Measurements from ENCODE around the gene XG.

The XG gene

GRCh38 chrX:2709556-2709955 lies 42.3 kb upstream of the XG start:
- TF ChIP-seq CTCF (IDR thresholded peaks at IDR 0.05) = no peak
- no peaks in the 10 kb centered on the region for H3K9me3 Mint-ChIP-seq
- H3K27me3 Mint-ChIP-seq (ENCODE audit: low read depth, poor library complexity) = peaks cover 3% of the 10 kb centered on the region
- no peak overlapping the region for H3K27ac Mint-ChIP-seq
- no peak overlapping the region for H3K4me3 Mint-ChIP-seq
- no peak for DNase-seq
- H3K36me3 Mint-ChIP-seq (ENCODE audit: low read depth) = peaks cover 7% of the 10 kb centered on the region
- H3K4me1 Mint-ChIP-seq = peaks cover 51% of the 10 kb centered on the region

- Mint-ChIP-seq H3K27ac (peak overlapping the region; percentile 69), H3K36me3 (ENCODE audit: low read depth) (peaks cover 4% of the 10 kb centered on the region), H3K9me3 (no peaks in the 10 kb centered on the region), H3K4me3 (no peak overlapping the region), H3K4me1 (peaks cover 48% of the 10 kb centered on the region), H3K27me3 (ENCODE audit: low read depth, poor library complexity) (peaks cover 3% of the 10 kb centered on the region)
- no peak for TF ChIP-seq CTCF (IDR thresholded peaks at IDR 0.05)
- no peak for DNase-seq
Observed at GRCh38 chrX:2710041-2710840, 41.6 kb upstream of the XG start.

- no peak for TF ChIP-seq CTCF (IDR thresholded peaks at IDR 0.05)
- no peak for DNase-seq
- Mint-ChIP-seq H3K27ac (no peak overlapping the region), H3K27me3 (ENCODE audit: low read depth, poor library complexity) (no peaks in the 10 kb centered on the region), H3K36me3 (ENCODE audit: low read depth) (no peaks in the 10 kb centered on the region), H3K4me3 (no peak overlapping the region), H3K9me3 (no peaks in the 10 kb centered on the region), H3K4me1 (peaks cover 39% of the 10 kb centered on the region)
Observed at GRCh38 chrX:2711441-2711840, 40.4 kb upstream of the XG start.

- Mint-ChIP-seq H3K27ac (no peak overlapping the region), H3K36me3 (ENCODE audit: low read depth) (peaks cover 2% of the 10 kb centered on the region), H3K4me3 (no peak overlapping the region), H3K4me1 (peaks cover 32% of the 10 kb centered on the region), H3K9me3 (no peaks in the 10 kb centered on the region), H3K27me3 (ENCODE audit: low read depth, poor library complexity) (no peaks in the 10 kb centered on the region)
- TF ChIP-seq CTCF (IDR thresholded peaks at IDR 0.05) = no peak
- DNase-seq = no peak
Observed at GRCh38 chrX:2712428-2712827, 39.4 kb upstream of the XG start.

- Mint-ChIP-seq H3K4me1 (peaks cover 24% of the 10 kb centered on the region), H3K4me3 (no peak overlapping the region), H3K27ac (no peak overlapping the region), H3K27me3 (ENCODE audit: low read depth, poor library complexity) (no peaks in the 10 kb centered on the region), H3K36me3 (ENCODE audit: low read depth) (peaks cover 9% of the 10 kb centered on the region), H3K9me3 (no peaks in the 10 kb centered on the region)
- no peak for DNase-seq
- TF ChIP-seq CTCF (IDR thresholded peaks at IDR 0.05) = no peak
Observed at GRCh38 chrX:2712890-2713840, 38.7 kb upstream of the XG start.
